ENCODE data around the gene HRH2. TPM values are rescaled to one million over a fixed set of nuclear protein-coding genes. Genes with fewer than 3 reads are reported as not detected.

The HRH2 gene
- total RNA-seq, 1 experiment from 2014 or later, result not detected

DNA sequence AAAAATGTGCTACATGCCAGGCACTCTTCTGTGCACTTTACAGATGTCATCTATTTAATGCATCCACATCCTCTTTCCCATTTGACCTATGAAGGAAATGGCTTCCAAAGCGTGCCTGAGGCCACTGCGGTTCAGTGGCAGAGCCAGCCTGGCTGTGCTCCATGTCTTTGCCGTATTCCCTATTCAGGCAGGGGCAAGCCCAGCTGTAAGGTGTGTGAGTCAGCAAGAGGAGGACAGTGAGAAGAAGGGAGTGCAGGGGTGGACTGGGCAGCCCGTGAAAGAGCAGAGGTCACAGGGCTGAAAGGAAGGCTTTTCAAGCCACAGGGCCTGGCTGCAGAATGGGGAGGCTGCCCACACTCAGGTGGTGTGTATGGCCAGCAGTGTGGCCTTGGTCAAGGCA is 91.7 kb downstream of the HRH2 start:
- BruUV-seq (replicated peaks), result no TSS peak
- Histone ChIP-seq H3K27ac (no peak overlapping the region), H3F3A (ENCODE audit: insufficient read depth, low read depth) (peaks cover 3% of the 10 kb centered on the region), H3K4me2 (0 out of 2 replicates have a peak overlapping the region, but pooled peaks have one; percentile 2), H3K9me2 (ENCODE audit: insufficient read depth) (no peaks in the 10 kb centered on the region), H3K79me2 (ENCODE audit: low read depth) (no peaks in the 10 kb centered on the region), H4K20me1 (ENCODE audit: insufficient read depth) (no peaks in the 10 kb centered on the region), H3K4me3 (no peak overlapping the region), H3K9me3 (ENCODE audit: insufficient read depth, low read depth) (no peaks in the 10 kb centered on the region), H3K27me3 (ENCODE audit: insufficient read depth, low read depth) (no peaks in the 10 kb centered on the region), H2AFZ (no peak overlapping the region), H3K36me3 (ENCODE audit: low read depth) (no peaks in the 10 kb centered on the region), H3K4me1 (replicated peaks; ENCODE audit: insufficient read depth) (peaks cover 34% of the 10 kb centered on the region)
- DNase-seq, result peak; percentile 22 to 61
- CTCF ChIA-PET, result no interaction called here
- intact Hi-C loops (cut with micrococcal nuclease; ENCODE audit: unreplicated experiment), result no loop called here
- TF ChIP-seq, protein P1, sequence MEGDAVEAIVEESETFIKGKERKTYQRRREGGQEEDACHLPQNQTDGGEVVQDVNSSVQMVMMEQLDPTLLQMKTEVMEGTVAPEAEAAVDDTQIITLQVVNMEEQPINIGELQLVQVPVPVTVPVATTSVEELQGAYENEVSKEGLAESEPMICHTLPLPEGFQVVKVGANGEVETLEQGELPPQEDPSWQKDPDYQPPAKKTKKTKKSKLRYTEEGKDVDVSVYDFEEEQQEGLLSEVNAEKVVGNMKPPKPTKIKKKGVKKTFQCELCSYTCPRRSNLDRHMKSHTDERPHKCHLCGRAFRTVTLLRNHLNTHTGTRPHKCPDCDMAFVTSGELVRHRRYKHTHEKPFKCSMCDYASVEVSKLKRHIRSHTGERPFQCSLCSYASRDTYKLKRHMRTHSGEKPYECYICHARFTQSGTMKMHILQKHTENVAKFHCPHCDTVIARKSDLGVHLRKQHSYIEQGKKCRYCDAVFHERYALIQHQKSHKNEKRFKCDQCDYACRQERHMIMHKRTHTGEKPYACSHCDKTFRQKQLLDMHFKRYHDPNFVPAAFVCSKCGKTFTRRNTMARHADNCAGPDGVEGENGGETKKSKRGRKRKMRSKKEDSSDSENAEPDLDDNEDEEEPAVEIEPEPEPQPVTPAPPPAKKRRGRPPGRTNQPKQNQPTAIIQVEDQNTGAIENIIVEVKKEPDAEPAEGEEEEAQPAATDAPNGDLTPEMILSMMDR (conservative IDR thresholded peaks at IDR 0.05), result no peak
- TF ChIP-seq EZH2 (IDR thresholded peaks at IDR 0.05; ENCODE audit: low read depth), result no peak
- POLR2A ChIA-PET (ENCODE audit: unreplicated experiment), result no interaction called here

DNA sequence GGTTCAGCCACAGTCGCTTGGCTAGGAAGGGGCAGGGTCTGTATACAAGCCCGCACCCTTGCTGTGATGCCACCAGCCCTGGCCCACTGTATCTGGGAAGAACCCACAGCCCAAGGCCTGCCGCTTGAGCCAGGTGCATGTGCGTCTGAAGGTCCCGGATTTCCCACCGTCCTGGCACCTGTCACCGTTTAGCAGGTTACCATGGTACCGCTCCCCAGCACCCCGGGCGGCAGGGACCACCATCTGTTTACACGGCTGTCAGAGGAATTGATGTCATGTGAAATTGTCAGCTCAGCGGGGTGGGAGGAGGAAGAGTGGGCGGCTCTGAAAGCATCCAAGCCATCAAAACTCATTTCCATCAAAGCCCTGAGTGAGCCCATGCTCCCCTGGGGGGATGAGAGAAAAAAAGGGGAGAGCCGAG is 92.7 kb downstream of the HRH2 start:
- Histone ChIP-seq H3K4me1 (replicated peaks; ENCODE audit: insufficient read depth) (peaks cover 25% of the 10 kb centered on the region), H3F3A (ENCODE audit: insufficient read depth, low read depth) (peaks cover 2% of the 10 kb centered on the region; the same call in 1 of the 2 replicates), H3K36me3 (ENCODE audit: low read depth) (no peaks in the 10 kb centered on the region), H3K9me2 (ENCODE audit: insufficient read depth) (no peaks in the 10 kb centered on the region), H2AFZ (no peak overlapping the region), H3K27ac (no peak overlapping the region), H3K9me3 (ENCODE audit: insufficient read depth, low read depth) (no peaks in the 10 kb centered on the region), H3K27me3 (ENCODE audit: insufficient read depth, low read depth) (no peaks in the 10 kb centered on the region), H3K4me2 (no peak overlapping the region), H3K79me2 (ENCODE audit: low read depth) (no peaks in the 10 kb centered on the region), H3K4me3 (no peak overlapping the region), H4K20me1 (ENCODE audit: insufficient read depth) (no peaks in the 10 kb centered on the region)
- BruUV-seq (replicated peaks), result no TSS peak
- intact Hi-C loops (cut with micrococcal nuclease; ENCODE audit: unreplicated experiment), result no loop called here
- ChIA-PET POLR2A (ENCODE audit: unreplicated experiment) (no interaction called here), CTCF (no interaction called here)
- TF ChIP-seq EZH2 (IDR thresholded peaks at IDR 0.05; ENCODE audit: low read depth), result no peak
- TF ChIP-seq, protein P1 (conservative IDR thresholded peaks at IDR 0.05), result no peak
- DNase-seq, result no peak

DNA sequence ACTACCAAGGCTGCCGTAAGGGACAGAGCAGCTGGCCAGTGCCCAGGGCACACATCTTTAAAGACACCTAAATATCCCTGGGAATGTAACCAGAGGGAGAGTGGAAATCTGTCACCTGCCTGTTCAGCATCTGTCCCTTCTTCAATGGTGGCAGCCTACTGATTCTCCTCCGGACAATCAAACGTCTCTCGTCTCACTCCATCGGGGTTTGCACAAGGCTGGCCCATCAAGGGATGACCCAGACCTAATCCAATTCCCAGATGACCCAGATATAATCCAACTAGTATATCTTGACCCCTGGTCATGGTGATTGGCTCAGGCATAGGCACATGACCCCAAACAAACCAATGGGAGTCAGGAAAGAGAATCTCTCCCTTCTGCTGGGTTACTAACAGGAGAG is 93.5 kb downstream of the HRH2 start:
- ChIA-PET POLR2A (ENCODE audit: unreplicated experiment) (no interaction called here), CTCF (interaction anchor here (0.6 kb wide), 1 partner anchor 22 kb away, joined by 3 read pairs; no protein-coding TSS in a partner anchor)
- no peak overlapping the region for H3K27ac ChIP-seq
- TF ChIP-seq, protein P1 (conservative IDR thresholded peaks at IDR 0.05), result no peak
- no peak for TF ChIP-seq EZH2 (IDR thresholded peaks at IDR 0.05; ENCODE audit: low read depth)
- H3K79me2 ChIP-seq (ENCODE audit: low read depth), result no peaks in the 10 kb centered on the region
- H3F3A ChIP-seq (ENCODE audit: insufficient read depth, low read depth), result no peaks in the 10 kb centered on the region
- no peak overlapping the region for H3K4me2 ChIP-seq
- no peaks in the 10 kb centered on the region for H3K36me3 ChIP-seq (ENCODE audit: low read depth)
- H2AFZ ChIP-seq, result no peak overlapping the region
- H3K9me2 ChIP-seq (ENCODE audit: insufficient read depth), result no peaks in the 10 kb centered on the region
- no TSS peak for BruUV-seq (replicated peaks)
- peaks cover 22% of the 10 kb centered on the region for H3K4me1 ChIP-seq (replicated peaks; ENCODE audit: insufficient read depth)
- H4K20me1 ChIP-seq (ENCODE audit: insufficient read depth), result no peaks in the 10 kb centered on the region
- H3K4me3 ChIP-seq, result no peak overlapping the region
- intact Hi-C loops (cut with micrococcal nuclease; ENCODE audit: unreplicated experiment), result no loop called here
- H3K27me3 ChIP-seq (ENCODE audit: insufficient read depth, low read depth), result no peaks in the 10 kb centered on the region
- no peaks in the 10 kb centered on the region for H3K9me3 ChIP-seq (ENCODE audit: insufficient read depth, low read depth)
- DNase-seq, result no peak

All from PC-9 (cell line).